Liver (tissue), 9 donors: ENCODE measurements around the gene ATP6V1C2. TPM values are rescaled to one million over a fixed set of nuclear protein-coding genes. Genes with fewer than 3 reads are reported as not detected.

ENCODE experiments used
- DNase-seq: peaks from one replicate; pipeline ENCODE4 v3.0.0-alpha.2; 2017; ENCODE audit warnings: low spot score
- H3K27ac ChIP-seq, 2 donors: one replicate each; pipeline ENCODE4 v1.7.0; 2013; ENCODE audit warnings: inconsistent platforms in 2 of 2, low read length in 2 of 2, control low read depth in 1 of 2, low read depth in 1 of 2, mild to moderate bottlenecking in 1 of 2
- H3K27me3 ChIP-seq, 4 donors: one replicate each; pipeline versions ENCODE4 v1.6.1 to v1.7.0; 2013; ENCODE audit warnings: low read length in 3 of 4, inconsistent platforms in 1 of 4, mild to moderate bottlenecking in 1 of 4, moderate library complexity in 1 of 4; ENCODE audit not compliant: control insufficient read depth in 4 of 4, insufficient read depth in 4 of 4
- H3K36me3 ChIP-seq, 4 donors: one replicate each; pipeline versions ENCODE4 v1.6.1 to v1.7.0; 2013; ENCODE audit warnings: low read length in 3 of 4, mild to moderate bottlenecking in 3 of 4, low read depth in 1 of 4, moderate library complexity in 1 of 4; ENCODE audit not compliant: control insufficient read depth in 4 of 4, insufficient read depth in 3 of 4
- H3K4me1 ChIP-seq, 4 donors: one replicate each; pipeline versions ENCODE4 v1.6.1 to v1.7.0; 2013; ENCODE audit warnings: low read length in 3 of 4, mild to moderate bottlenecking in 3 of 4, moderate library complexity in 1 of 4; ENCODE audit not compliant: control insufficient read depth in 4 of 4, insufficient read depth in 4 of 4
- H3K4me3 ChIP-seq, 3 donors: one replicate each; pipeline versions ENCODE4 v1.6.1 to v1.7.0; 2013; ENCODE audit warnings: low read length in 3 of 3, control low read depth in 1 of 3, low read depth in 1 of 3, mild to moderate bottlenecking in 1 of 3
- H3K9ac ChIP-seq, 2 donors: one replicate each; pipeline ENCODE4 v1.7.0; 2013; ENCODE audit warnings: low read length in 2 of 2, mild to moderate bottlenecking in 2 of 2, moderate library complexity in 2 of 2, control low read depth in 1 of 2, low read depth in 1 of 2
- H3K9me3 ChIP-seq, 4 donors: one replicate each; pipeline versions ENCODE4 v1.6.1 to v1.7.0; 2013; ENCODE audit warnings: low read length in 3 of 4; ENCODE audit not compliant: control insufficient read depth in 4 of 4
- ATF3 ChIP-seq: IDR thresholded peaks from 2 replicates; pipeline ENCODE4 v1.6.1; 2016; ENCODE audit warnings: antibody characterized with exemption
- CTCF ChIP-seq: fragments of 150-350 bp; IDR thresholded peaks from 2 replicates; pipeline ENCODE4 v1.5.1; 2017; ENCODE audit warnings: improper control_type of control experiment, low read depth, low read length; ENCODE audit not compliant: missing input control
- EGR1 ChIP-seq, 2 donors: IDR thresholded peaks; 2 replicates each; pipeline ENCODE4 v1.6.1; 2016 to 2018; ENCODE audit warnings: antibody characterized with exemption in 2 of 2, low read depth in 2 of 2
- FOXA1 ChIP-seq: IDR thresholded peaks from 2 replicates; pipeline ENCODE4 v1.6.1; 2016; ENCODE audit warnings: antibody characterized with exemption
- FOXA2 ChIP-seq: IDR thresholded peaks from 2 replicates; pipeline ENCODE4 v1.6.1; 2016; ENCODE audit warnings: antibody characterized with exemption
- GABPA ChIP-seq, 2 donors: IDR thresholded peaks in 1 of 2; conservative IDR thresholded peaks in 1 of 2; 2 replicates each; pipeline ENCODE4 v1.6.1; 2016; ENCODE audit warnings: antibody characterized with exemption in 2 of 2, mild to moderate bottlenecking in 1 of 2, moderate library complexity in 1 of 2
- HNF4A ChIP-seq, 2 donors: conservative IDR thresholded peaks; 2 replicates each; pipeline ENCODE4 v1.6.1; 2016; ENCODE audit warnings: antibody characterized with exemption in 2 of 2, mild to moderate bottlenecking in 2 of 2
- HNF4G ChIP-seq: IDR thresholded peaks from 2 replicates; pipeline ENCODE4 v1.6.1; 2016; ENCODE audit warnings: antibody characterized with exemption
- JUND ChIP-seq, 2 donors: IDR thresholded peaks; 2 replicates each; pipeline ENCODE4 v1.6.1; 2016; ENCODE audit warnings: antibody characterized with exemption in 2 of 2
- MAX ChIP-seq: IDR thresholded peaks from 2 replicates; pipeline ENCODE4 v1.6.1; 2016; ENCODE audit warnings: antibody characterized with exemption
- NR2F2 ChIP-seq: IDR thresholded peaks from 2 replicates; pipeline ENCODE4 v1.6.1; 2016; ENCODE audit warnings: antibody characterized with exemption
- RAD21 ChIP-seq, 2 donors: IDR thresholded peaks; 2 replicates each; pipeline ENCODE4 v1.6.1; 2016; ENCODE audit warnings: antibody characterized with exemption in 2 of 2, mild to moderate bottlenecking in 2 of 2
- REST ChIP-seq: IDR thresholded peaks from 2 replicates; pipeline ENCODE4 v1.6.1; 2016; ENCODE audit warnings: antibody characterized with exemption, mild to moderate bottlenecking
- RXRA ChIP-seq, 2 donors: IDR thresholded peaks; 2 replicates each; pipeline ENCODE4 v1.6.1; 2017 to 2018; ENCODE audit warnings: antibody characterized with exemption in 2 of 2, mild to moderate bottlenecking in 1 of 2
- SP1 ChIP-seq: IDR thresholded peaks from 2 replicates; pipeline ENCODE4 v1.6.1; 2018; ENCODE audit warnings: antibody characterized with exemption, mild to moderate bottlenecking
- TAF1 ChIP-seq: conservative IDR thresholded peaks from 2 replicates; pipeline ENCODE4 v1.6.1; 2016; ENCODE audit warnings: antibody characterized with exemption, mild to moderate bottlenecking
- YY1 ChIP-seq: IDR thresholded peaks from 2 replicates; pipeline ENCODE4 v1.6.1; 2016; ENCODE audit warnings: antibody characterized with exemption, mild to moderate bottlenecking
- ZBTB33 ChIP-seq: IDR thresholded peaks from 2 replicates; pipeline ENCODE4 v1.6.1; 2016; ENCODE audit warnings: antibody characterized with exemption
- WGBS: extraction: QIAGEN DNeasy Blood & Tissue Kit; methylation state at CpG from one replicate; pipeline ENCODE4 v1.1.7; 2013; 5-methylcytosine and 5-hydroxymethylcytosine counted together
- polyA plus RNA-seq, 2 donors: library from polyadenylated mRNA; stranded (reverse) in 1 of 2; unstranded in 1 of 2; fragments of 200-250 nt in 1 of 2; fragments of >200 nt in 1 of 2; fragmentation: Nextera tagmentation in 1 of 2; extraction: Ambion mirVana in 1 of 2; gene quantifications; one replicate each; pipeline versions ENCODE4 v1.2.1 to v1.2.3, GENCODE V29; 2013 to 2015
- total RNA-seq, 2 donors: library from RNA; depleted of rRNA; stranded (reverse); fragments of >200 nt; gene quantifications; one replicate each; pipeline ENCODE4 v1.2.3, GENCODE V29; 2014
- donor health status: healthy.
- donor health status: healthy.
- donor health status: healthy.
- donor health status: healthy.
- donor health status: healthy.

Gene ATP6V1C2
- total and polyA plus RNA-seq, 4 donors, result 0.08 to 0.66 (median 0.33) TPM

- no peak for DNase-seq
- TF ChIP-seq FOXA2 (no peak), GABPA (IDR thresholded peaks at IDR 0.05 in 1 of 2, conservative IDR thresholded peaks at IDR 0.05 in 1 of 2) (no peak), TAF1 (no peak), MAX (no peak), ATF3 (no peak), SP1 (no peak), FOXA1 (no peak), JUND (IDR thresholded peaks at IDR 0.05) (no peak), HNF4G (no peak), ZBTB33 (no peak), REST (no peak), RAD21 (IDR thresholded peaks at IDR 0.05) (no peak), EGR1 (IDR thresholded peaks at IDR 0.05; ENCODE audit: low read depth in 2 of 2) (no peak), NR2F2 (no peak), RXRA (IDR thresholded peaks at IDR 0.05) (no peak), YY1 (no peak), HNF4A (conservative IDR thresholded peaks at IDR 0.05) (no peak), CTCF (no peak)
- Histone ChIP-seq H3K4me3 (no peak overlapping the region), H3K36me3 (no peaks in the 10 kb centered on the region), H3K27me3 (no peaks in the 10 kb centered on the region), H3K27ac (no peak overlapping the region), H3K9ac (no peak overlapping the region), H3K4me1 (no peaks in the 10 kb centered on the region), H3K9me3 (no peaks in the 10 kb centered on the region)
- 79% methylated on average over 4 of the region's 4 CpGs for WGBS
These were observed 21.2 kb upstream of the ATP6V1C2 start for GRCh38 chr2:10700078-10700803.
